ENCODE data around the gene ZNF692.

The ZNF692 gene

GRCh38 chr1:248852481-248853405, 6.1 kb downstream of the ZNF692 start:
- Histone ChIP-seq H3K4me1 (ENCODE audit: low read depth, poor library complexity, severe bottlenecking) (peaks cover 7% of the 10 kb centered on the region), H3K27ac (no peak overlapping the region), H3K9ac (no peak overlapping the region), H3K36me3 (ENCODE audit: insufficient read depth) (no peaks in the 10 kb centered on the region), H3K4me2 (no peak overlapping the region), H2AFZ (ENCODE audit: low read depth) (no peak overlapping the region), H3K79me2 (ENCODE audit: insufficient read depth, low read depth) (peaks cover 10% of the 10 kb centered on the region), H3K27me3 (ENCODE audit: insufficient read depth, low read depth) (no peaks in the 10 kb centered on the region), H4K20me1 (ENCODE audit: insufficient read depth) (no peaks in the 10 kb centered on the region), H3K4me3 (IDR thresholded peaks at IDR 0.05; ENCODE audit: insufficient read depth, low read depth, low read length) (no peak overlapping the region)
- TF ChIP-seq CTCF (conservative IDR thresholded peaks at IDR 0.05; ENCODE audit: low read depth, low read length): no peak

GRCh38 chr1:248851390-248851789, 7.5 kb downstream of the ZNF692 start:
- no peak overlapping the region for H2AFZ ChIP-seq (ENCODE audit: low read depth)
- no peaks in the 10 kb centered on the region for H3K79me2 ChIP-seq (ENCODE audit: insufficient read depth, low read depth)
- H3K4me1 ChIP-seq (ENCODE audit: low read depth, poor library complexity, severe bottlenecking): no peaks in the 10 kb centered on the region
- H3K27me3 ChIP-seq (ENCODE audit: insufficient read depth, low read depth): no peaks in the 10 kb centered on the region
- no peak overlapping the region for H3K27ac ChIP-seq
- H3K4me3 ChIP-seq (IDR thresholded peaks at IDR 0.05; ENCODE audit: insufficient read depth, low read depth, low read length): no peak overlapping the region
- H3K36me3 ChIP-seq (ENCODE audit: insufficient read depth): no peaks in the 10 kb centered on the region
- H4K20me1 ChIP-seq (ENCODE audit: insufficient read depth): no peaks in the 10 kb centered on the region
- H3K4me2 ChIP-seq: no peak overlapping the region
- H3K9ac ChIP-seq: no peak overlapping the region
- no peak for TF ChIP-seq CTCF (conservative IDR thresholded peaks at IDR 0.05; ENCODE audit: low read depth, low read length)

DNA sequence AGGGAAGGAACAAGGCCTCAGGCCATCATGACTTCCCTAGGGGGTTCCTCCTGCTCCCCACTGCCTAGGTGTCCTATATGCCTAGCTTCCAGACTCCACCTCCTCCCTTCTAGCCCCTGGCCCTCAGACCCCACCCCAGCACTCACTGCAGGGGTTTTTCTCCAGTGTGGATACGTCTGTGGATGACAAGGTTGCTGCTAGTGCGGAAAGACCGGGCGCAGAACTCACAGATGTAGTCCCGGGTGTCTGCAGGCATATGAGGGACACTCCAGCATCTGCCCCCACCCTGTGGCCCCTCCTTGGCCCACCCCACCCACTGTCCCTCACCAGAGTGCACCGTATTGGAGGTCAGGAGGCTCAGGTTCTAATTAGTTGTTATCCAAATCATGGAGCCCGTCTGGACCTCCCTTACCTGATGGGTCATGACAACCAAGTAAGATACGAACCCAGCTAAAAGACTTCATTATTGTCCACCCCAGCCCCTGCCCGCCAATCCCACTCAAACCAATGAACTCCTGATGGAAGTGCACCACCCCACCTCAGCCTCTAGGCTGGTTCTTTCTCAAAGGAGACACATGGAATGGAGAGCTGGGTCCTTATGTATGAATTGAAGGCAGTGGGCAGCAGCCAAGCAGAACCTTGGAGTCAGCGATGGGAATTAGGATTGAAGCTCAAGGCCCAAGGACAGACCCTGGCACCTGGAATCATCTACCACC, 8.2 kb downstream of the ZNF692 start:
- no peak for TF ChIP-seq CTCF (conservative IDR thresholded peaks at IDR 0.05; ENCODE audit: low read depth, low read length)
- H2AFZ ChIP-seq (ENCODE audit: low read depth): no peak overlapping the region

DNA sequence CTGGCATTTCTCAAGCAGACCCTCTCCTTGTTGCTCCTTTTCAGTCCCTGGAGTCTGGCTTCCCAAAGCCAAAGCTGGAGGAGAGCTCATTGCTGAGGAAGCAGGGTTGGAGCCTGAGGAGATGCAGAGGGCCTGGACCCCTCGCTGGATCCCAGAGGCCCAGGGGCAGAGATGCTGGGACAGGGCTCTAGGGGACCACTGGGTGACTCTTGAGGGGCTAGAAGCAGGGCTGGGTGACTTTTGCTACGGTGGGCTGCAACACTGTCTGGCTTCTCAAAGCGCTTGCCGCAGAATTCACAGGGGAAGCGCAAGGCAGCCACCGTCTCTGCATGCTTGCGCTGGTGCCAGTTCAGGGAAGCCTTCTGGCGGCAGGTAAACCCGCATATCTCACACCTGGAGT, 8.8 kb downstream of the ZNF692 start:
- H3K4me1 ChIP-seq (ENCODE audit: low read depth, poor library complexity, severe bottlenecking): no peaks in the 10 kb centered on the region
- no peak for TF ChIP-seq CTCF (conservative IDR thresholded peaks at IDR 0.05; ENCODE audit: low read depth, low read length)
- no peak overlapping the region for H3K4me2 ChIP-seq
- no peaks in the 10 kb centered on the region for H4K20me1 ChIP-seq (ENCODE audit: insufficient read depth)
- no peak overlapping the region for H3K27ac ChIP-seq
- H3K27me3 ChIP-seq (ENCODE audit: insufficient read depth, low read depth): no peaks in the 10 kb centered on the region
- H3K79me2 ChIP-seq (ENCODE audit: insufficient read depth, low read depth): no peaks in the 10 kb centered on the region
- H3K36me3 ChIP-seq (ENCODE audit: insufficient read depth): 0 out of 2 replicates have a peak, but pooled peaks cover 3% of the 10 kb centered on the region
- no peak overlapping the region for H3K9ac ChIP-seq
- no peak overlapping the region for H3K4me3 ChIP-seq (IDR thresholded peaks at IDR 0.05; ENCODE audit: insufficient read depth, low read depth, low read length)
- no peak overlapping the region for H2AFZ ChIP-seq (ENCODE audit: low read depth)

More for the DNA sequence above, 8.2 kb downstream of the ZNF692 start:
- Histone ChIP-seq H3K4me1 (ENCODE audit: low read depth, poor library complexity, severe bottlenecking) (no peaks in the 10 kb centered on the region), H3K4me3 (IDR thresholded peaks at IDR 0.05; ENCODE audit: insufficient read depth, low read depth, low read length) (no peak overlapping the region), H3K9ac (no peak overlapping the region), H3K4me2 (no peak overlapping the region), H3K27ac (no peak overlapping the region), H4K20me1 (ENCODE audit: insufficient read depth) (no peaks in the 10 kb centered on the region), H3K79me2 (ENCODE audit: insufficient read depth, low read depth) (no peaks in the 10 kb centered on the region), H3K27me3 (ENCODE audit: insufficient read depth, low read depth) (no peaks in the 10 kb centered on the region), H3K36me3 (ENCODE audit: insufficient read depth) (0 out of 2 replicates have a peak, but pooled peaks cover 3% of the 10 kb centered on the region)

All from KMS-11 (cell line).